OCI-LY7 (cell line): ENCODE measurements around the gene SCRT2. TPM values are rescaled to one million over a fixed set of nuclear protein-coding genes. Genes with fewer than 3 reads are reported as not detected.

Experiments used
- BruUV-seq: library from RNA; stranded (reverse); fragments of 400-500 nt; replicated peaks from 2 replicates; lab custom pipeline; 2021; lab: Mats Ljungman, UMichigan
- CTCF ChIA-PET: fragments of 300-600 bp; sonication (Branson Sonifier 250); formaldehyde crosslinking; loops from one replicate; lab custom pipeline; 2022; ENCODE audit warnings: antibody characterized with exemption; ENCODE audit not compliant: unreplicated experiment; lab: Charles Lee
- POLR2A ChIA-PET: fragments of 300-600 bp; sonication (Branson Sonifier 250); formaldehyde crosslinking; loops from one replicate; lab custom pipeline; 2022; ENCODE audit warnings: antibody characterized with exemption; lab: Charles Lee
- DNase-seq: peaks from one replicate; pipeline ENCODE4 v3.0.0-alpha.2; 2015; ENCODE audit warnings: low spot score
- H2AFZ ChIP-seq: fragments of 200-600 bp; sonication (generic), shearing (Covaris generic); 2 replicates; pipeline ENCODE4 v1.6.1; 2014; ENCODE audit warnings: mild to moderate bottlenecking, antibody characterized with exemption, low read length, moderate library complexity
- H3K27ac ChIP-seq: fragments of 200-600 bp; sonication (generic); 2 replicates; pipeline ENCODE4 v1.5.1; 2014; ENCODE audit warnings: mixed run types, low read depth, mild to moderate bottlenecking, moderate library complexity, low read length, inconsistent platforms; ENCODE audit not compliant: poor library complexity, severe bottlenecking
- H3K36me3 ChIP-seq: fragments of 200-600 bp; sonication (generic); 2 replicates; pipeline ENCODE4 v1.6.1; 2014; ENCODE audit warnings: mild to moderate bottlenecking, antibody characterized with exemption, low read length, moderate library complexity, mixed read lengths; ENCODE audit not compliant: insufficient read depth
- H3K4me1 ChIP-seq: fragments of 200-600 bp; sonication (generic); 2 replicates; pipeline ENCODE4 v1.5.1; 2014; ENCODE audit warnings: mild to moderate bottlenecking, low read length; ENCODE audit not compliant: insufficient read depth, poor library complexity, severe bottlenecking
- H3K4me2 ChIP-seq: fragments of 200-600 bp; sonication (generic); 2 replicates; pipeline ENCODE4 v1.6.1; 2014; ENCODE audit warnings: mild to moderate bottlenecking, low read length
- H3K4me3 ChIP-seq: fragments of 200-600 bp; sonication (generic); 2 replicates; pipeline ENCODE4 v1.5.1; 2014; ENCODE audit warnings: mild to moderate bottlenecking, low read depth, low read length; ENCODE audit not compliant: poor library complexity, severe bottlenecking
- H3K79me2 ChIP-seq: fragments of 200-600 bp; sonication (generic); 2 replicates; pipeline ENCODE4 v1.6.1; 2016; ENCODE audit warnings: low read depth, mild to moderate bottlenecking, low read length, moderate library complexity, mixed read lengths; ENCODE audit not compliant: insufficient read depth
- H3K9me2 ChIP-seq: fragments of 200-600 bp; sonication (generic); 2 replicates; pipeline ENCODE4 v1.6.1; 2016; ENCODE audit warnings: mild to moderate bottlenecking, low read length, mixed read lengths; ENCODE audit not compliant: insufficient read depth
- H3K9me3 ChIP-seq: fragments of 200-600 bp; sonication (generic); 2 replicates; pipeline ENCODE4 v1.6.1; 2014; ENCODE audit warnings: mild to moderate bottlenecking, mixed run types, low read length, mixed read lengths
- H4K20me1 ChIP-seq: fragments of 200-600 bp; sonication (generic); 2 replicates; pipeline ENCODE4 v1.6.1; 2014; ENCODE audit warnings: mild to moderate bottlenecking, antibody characterized with exemption, low read length, moderate library complexity, mixed read lengths; ENCODE audit not compliant: insufficient read depth
- EZH2phosphoT487 ChIP-seq: fragments of 200-600 bp; sonication (generic); IDR thresholded peaks from 2 replicates; pipeline ENCODE4 v1.6.1; 2018; ENCODE audit warnings: low read depth, borderline replicate concordance, mild to moderate bottlenecking, mixed run types, antibody characterized with exemption, low read length, moderate library complexity, mixed read lengths
- intact Hi-C: fragments of 100-400 bp; cut with micrococcal nuclease; formaldehyde crosslinking; loops from one replicate; pipeline ENCODE4 v1.10.0; 2022; ENCODE audit not compliant: unreplicated experiment
- total RNA-seq, 2 experiments: library from RNA; depleted of rRNA in 1 of 2; stranded (reverse); fragments of >200 nt in 1 of 2; shearing (Covaris generic) in 1 of 2; gene quantifications; 2 replicates each; pipeline ENCODE4 v1.2.3, GENCODE V29; 2014 to 2022
- TF ChIP-seq, protein P1 (sequence below): fragments of 200-600 bp; sonication (generic); conservative IDR thresholded peaks from 2 replicates; pipeline ENCODE4 v1.5.1; 2014; ENCODE audit warnings: mild to moderate bottlenecking, antibody characterized with exemption, low read length, moderate library complexity, mixed read lengths

SCRT2 gene
- total RNA-seq, 2 experiments from 2014 or later, result not detected

DNA sequence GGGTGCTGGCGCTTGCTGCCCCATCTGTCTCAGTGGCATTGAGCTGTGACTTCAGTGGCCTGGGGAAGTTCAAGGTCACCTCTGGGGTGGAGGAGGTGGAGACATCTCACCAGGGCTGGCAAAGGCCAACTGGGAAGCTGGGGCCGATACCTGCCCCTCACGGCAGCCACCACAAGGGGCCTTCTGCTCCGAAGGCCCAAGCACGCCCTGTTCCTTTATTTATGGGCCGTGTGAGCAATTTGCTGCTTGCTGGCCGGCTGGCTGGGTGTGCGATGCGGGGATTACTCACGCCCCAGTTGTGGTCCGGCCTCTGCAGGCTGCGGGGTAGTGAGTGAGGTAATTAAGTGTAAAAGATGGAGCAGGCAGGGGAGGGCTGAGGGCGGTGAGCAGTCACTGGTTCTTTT lies 13.2 kb upstream of the SCRT2 start:
- POLR2A ChIA-PET, result no interaction called here
- CTCF ChIA-PET, result no interaction called here
- Histone ChIP-seq H3K4me3 (no peak overlapping the region), H4K20me1 (no peaks in the 10 kb centered on the region), H3K4me2 (no peak overlapping the region), H3K27ac (no peak overlapping the region), H2AFZ (no peak overlapping the region), H3K36me3 (no peaks in the 10 kb centered on the region), H3K9me2 (no peaks in the 10 kb centered on the region), H3K4me1 (no peaks in the 10 kb centered on the region), H3K79me2 (no peaks in the 10 kb centered on the region), H3K9me3 (no peaks in the 10 kb centered on the region)
- no peak for DNase-seq
- no TSS peak for BruUV-seq
- intact Hi-C loops, result no loop called here
- no peak for TF ChIP-seq EZH2phosphoT487

GRCh38 chr20:687468-688203 lies 12.0 kb upstream of the SCRT2 start:
- no peak overlapping the region for H3K4me2 ChIP-seq

DNA sequence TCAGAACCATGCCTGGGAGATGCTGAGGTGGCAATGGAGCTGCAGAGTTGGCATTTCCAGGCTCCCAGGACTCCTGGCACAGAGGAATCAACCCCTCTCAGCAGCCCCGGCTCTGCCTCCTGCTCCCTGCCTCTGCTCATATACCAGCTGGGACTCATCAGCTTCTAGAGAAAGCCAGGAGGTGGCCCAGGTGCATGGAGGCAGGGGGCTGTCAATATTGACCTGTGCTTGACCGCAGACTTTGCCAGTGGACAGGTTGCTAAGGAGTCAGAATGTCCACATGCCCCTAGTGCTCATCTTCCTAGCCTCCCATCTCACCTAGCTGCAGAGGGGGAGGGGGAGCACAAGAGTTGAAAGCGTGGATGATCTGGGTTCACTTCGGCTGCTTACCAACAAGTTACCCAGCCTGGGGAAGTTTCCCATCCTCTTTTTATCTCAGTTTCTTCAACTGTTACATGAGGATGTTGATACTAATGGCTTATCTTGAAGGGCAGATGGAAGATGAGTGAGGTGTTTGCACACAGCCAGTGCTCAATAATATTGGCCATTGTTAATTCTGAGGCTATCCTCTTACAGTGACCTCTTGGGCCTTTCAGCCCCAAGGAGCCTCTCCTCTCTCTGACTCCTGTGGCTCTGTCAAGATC lies 9.2 kb upstream of the SCRT2 start:
- Histone ChIP-seq H3K4me3 (no peak overlapping the region), H3K9me3 (no peaks in the 10 kb centered on the region), H2AFZ (no peak overlapping the region), H3K27ac (no peak overlapping the region), H3K4me2 (no peak overlapping the region), H3K9me2 (no peaks in the 10 kb centered on the region), H3K4me1 (no peaks in the 10 kb centered on the region), H4K20me1 (no peaks in the 10 kb centered on the region), H3K36me3 (no peaks in the 10 kb centered on the region), H3K79me2 (no peaks in the 10 kb centered on the region)
- no peak for TF ChIP-seq EZH2phosphoT487
- TF ChIP-seq, protein P1, sequence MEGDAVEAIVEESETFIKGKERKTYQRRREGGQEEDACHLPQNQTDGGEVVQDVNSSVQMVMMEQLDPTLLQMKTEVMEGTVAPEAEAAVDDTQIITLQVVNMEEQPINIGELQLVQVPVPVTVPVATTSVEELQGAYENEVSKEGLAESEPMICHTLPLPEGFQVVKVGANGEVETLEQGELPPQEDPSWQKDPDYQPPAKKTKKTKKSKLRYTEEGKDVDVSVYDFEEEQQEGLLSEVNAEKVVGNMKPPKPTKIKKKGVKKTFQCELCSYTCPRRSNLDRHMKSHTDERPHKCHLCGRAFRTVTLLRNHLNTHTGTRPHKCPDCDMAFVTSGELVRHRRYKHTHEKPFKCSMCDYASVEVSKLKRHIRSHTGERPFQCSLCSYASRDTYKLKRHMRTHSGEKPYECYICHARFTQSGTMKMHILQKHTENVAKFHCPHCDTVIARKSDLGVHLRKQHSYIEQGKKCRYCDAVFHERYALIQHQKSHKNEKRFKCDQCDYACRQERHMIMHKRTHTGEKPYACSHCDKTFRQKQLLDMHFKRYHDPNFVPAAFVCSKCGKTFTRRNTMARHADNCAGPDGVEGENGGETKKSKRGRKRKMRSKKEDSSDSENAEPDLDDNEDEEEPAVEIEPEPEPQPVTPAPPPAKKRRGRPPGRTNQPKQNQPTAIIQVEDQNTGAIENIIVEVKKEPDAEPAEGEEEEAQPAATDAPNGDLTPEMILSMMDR, result no peak
- ChIA-PET CTCF (no interaction called here), POLR2A (no interaction called here)
- no TSS peak for BruUV-seq
- DNase-seq, result no peak
- intact Hi-C loops, result no loop called here

More at GRCh38 chr20:687468-688203, 12.0 kb upstream of the SCRT2 start:
- intact Hi-C loops, result no loop called here
- Histone ChIP-seq H4K20me1 (no peaks in the 10 kb centered on the region), H3K9me3 (no peaks in the 10 kb centered on the region), H3K27ac (no peak overlapping the region), H3K4me1 (no peaks in the 10 kb centered on the region), H3K9me2 (no peaks in the 10 kb centered on the region), H3K79me2 (no peaks in the 10 kb centered on the region), H3K36me3 (no peaks in the 10 kb centered on the region), H2AFZ (no peak overlapping the region), H3K4me3 (no peak overlapping the region)
- DNase-seq, result no peak
- BruUV-seq, result no TSS peak
- TF ChIP-seq, protein P1, result no peak
- no peak for TF ChIP-seq EZH2phosphoT487
- CTCF ChIA-PET, result no interaction called here
- POLR2A ChIA-PET, result no interaction called here
